Midbrain (tissue), 1 donor: ENCODE results near the gene ASIC5.
A peak's percentile ranks its signal among the peaks of the same experiment; 100 is the strongest.
"Not testable (repeated sequence)": the region's sequence is repeated elsewhere in the genome, so short reads cannot be mapped to it uniquely, and the experiment has no call there.

Experiments
- DNase-seq: peaks from one replicate; lab custom pipeline; 2025; lab: John Stamatoyannopoulos, UW

ASIC5 gene

DNA sequence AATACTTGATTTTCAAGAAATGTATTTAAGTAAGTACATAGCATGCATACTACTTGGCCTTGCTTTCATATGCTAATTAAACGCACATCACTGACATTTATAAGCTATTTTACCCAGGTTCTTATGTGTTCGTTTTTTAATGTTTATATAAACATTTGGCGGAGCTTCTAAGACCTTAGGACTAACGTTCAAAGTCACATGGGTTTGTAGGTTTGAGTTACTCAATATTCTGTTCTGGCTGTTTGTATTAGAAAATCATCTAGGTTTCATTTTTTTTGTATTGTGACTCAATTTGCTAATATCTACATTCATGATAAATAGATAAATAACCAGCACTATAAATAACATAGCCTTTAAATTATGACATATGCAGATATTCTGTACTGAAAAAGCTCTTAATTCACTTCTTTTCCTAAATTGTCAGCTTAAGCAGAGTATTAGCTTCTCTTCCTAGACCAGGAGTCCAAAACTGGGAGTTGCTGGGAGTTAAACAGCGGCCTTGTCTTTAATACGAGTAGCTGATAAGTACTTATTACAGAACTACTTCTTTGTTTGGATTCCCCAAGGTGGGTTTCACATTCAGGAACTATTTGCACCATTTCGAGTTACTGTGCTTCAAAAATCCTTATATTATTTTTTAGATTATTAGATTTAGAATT lies 65.3 kb downstream of the ASIC5 start:
- DNase-seq = no peak

- no peak for DNase-seq
These were observed 66.3 kb downstream of the ASIC5 start for GRCh38 chr4:155799794-155800123.

DNA sequence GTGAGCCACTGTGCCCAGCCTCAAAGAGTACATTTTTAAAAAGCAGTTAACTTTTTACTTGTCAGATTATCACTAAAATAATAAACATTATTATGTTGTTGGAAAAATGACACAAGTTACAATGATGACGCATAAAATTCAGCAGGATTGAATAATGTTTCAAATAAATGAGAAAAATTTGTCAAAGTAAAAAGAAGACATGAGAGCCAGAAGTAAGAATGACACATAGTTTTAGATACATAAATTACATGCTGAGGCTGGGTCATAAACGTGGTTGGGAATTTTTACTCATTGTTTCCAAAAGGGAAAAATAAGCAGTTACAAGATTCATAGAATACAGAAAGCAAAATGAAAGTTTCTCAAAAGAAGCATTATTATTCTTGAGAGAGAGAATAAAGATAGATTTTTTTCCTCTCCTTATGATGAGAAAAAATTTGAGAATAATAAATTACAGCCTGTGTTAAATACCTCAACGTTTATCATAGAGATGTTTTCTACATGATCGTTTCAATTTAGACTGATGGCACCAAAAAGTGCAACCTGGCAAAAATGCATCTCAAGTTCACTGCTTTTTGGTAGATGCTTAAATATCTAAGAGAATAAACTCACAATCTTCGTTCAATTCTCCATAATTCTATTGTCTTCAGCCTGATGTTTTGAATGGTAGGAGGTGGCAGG lies 66.8 kb downstream of the ASIC5 start:
- no peak for DNase-seq

DNA sequence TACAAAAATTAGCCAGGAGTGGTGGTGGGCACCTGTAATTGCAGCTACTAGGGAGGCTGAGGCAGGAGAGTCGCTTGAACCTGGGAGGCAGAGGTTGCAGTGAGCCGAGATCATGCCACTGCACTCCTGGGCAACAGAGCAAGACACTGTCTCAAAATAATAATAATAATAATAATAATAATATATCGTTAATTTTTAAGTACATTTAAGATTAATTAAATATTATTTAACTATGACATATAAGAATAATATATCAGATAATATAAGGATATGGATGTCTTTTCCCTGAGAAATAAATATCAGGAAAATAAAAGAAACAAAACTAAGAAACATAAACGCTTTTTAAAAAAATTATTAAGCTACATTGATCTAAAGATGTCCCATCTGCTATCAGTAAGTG lies 68.5 kb downstream of the ASIC5 start:
- DNase-seq = not testable (repeated sequence)

- DNase-seq = no peak
These were observed 70.1 kb downstream of the ASIC5 start for GRCh38 chr4:155795991-155796390.

- DNase-seq = no peak
These were observed 71.4 kb downstream of the ASIC5 start for GRCh38 chr4:155794589-155795236.

DNA sequence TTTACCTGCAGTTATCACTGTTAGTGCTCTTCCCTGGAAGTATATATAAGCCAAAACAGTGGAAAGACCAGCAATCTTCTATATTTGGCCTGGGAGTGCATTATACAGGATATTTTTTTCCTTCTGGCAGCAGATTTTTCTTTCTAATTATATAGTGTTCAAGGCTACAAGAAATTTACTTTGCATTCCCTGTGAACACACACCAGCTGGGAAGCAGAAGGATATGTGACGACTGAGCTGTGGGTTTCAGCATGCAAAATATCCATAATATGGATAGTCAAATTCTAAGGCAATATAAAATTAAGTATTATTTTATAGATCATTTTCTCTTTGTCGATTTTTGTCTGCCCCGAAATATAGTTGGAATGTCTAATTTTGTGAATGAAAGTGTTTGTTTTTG lies 76.1 kb downstream of the ASIC5 start:
- no peak for DNase-seq

- no peak for DNase-seq
These were observed 76.7 kb downstream of the ASIC5 start for GRCh38 chr4:155789391-155789790.

DNA sequence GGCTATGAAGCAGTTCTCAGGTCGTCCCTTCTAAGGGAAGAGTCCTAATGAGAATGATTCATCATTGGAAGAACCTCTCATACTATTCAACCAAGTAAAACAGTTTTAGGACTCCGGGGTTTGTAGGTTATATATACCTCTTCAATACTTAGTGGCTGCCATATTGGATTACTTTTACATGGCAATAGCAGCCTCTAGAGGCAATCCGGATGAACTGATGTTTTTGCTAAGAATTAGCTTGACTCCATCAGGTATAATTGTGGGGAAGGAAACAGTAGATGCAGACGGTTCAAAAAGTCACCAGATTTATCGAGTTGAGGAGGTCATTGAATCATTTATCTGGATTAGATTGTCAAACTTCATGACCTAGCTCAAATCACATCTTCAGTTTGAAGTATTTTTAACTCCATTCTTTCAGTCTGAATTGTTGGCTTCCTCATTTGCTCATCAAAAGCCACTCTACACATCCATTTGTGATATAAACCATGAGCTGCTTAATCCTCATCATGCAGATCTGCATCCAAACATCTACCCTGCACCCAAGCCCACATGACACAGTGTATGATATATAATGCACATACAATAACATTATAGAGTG lies 78.9 kb downstream of the ASIC5 start:
- peak; percentile 12 for DNase-seq

GRCh38 chr4:155785828-155786227 lies 80.2 kb downstream of the ASIC5 start:
- no peak for DNase-seq

DNA sequence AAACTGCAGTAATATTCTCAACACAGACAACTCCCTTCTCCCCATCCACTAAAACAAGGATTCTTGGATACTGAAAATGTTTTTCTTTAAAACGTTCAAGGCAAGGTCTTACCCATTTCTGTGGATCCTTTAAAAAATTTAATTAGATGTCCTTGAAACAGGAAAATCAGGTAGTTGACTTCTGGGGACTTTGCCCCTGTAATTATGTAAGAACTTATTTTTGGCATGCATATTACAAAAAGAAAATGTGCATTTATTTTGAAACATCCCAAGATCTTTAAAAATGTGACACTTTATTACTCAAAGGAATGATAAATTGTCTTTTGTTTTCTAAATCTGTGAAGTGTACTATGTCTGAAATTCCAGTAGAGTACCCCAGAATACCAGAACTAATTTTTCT lies 81.4 kb downstream of the ASIC5 start:
- DNase-seq = no peak

GRCh38 chr4:155781249-155781831 lies 84.7 kb downstream of the ASIC5 start:
- no peak for DNase-seq

GRCh38 chr4:155780775-155781174 lies 85.3 kb downstream of the ASIC5 start:
- no peak for DNase-seq
